Measurements from ENCODE around the gene PHACTR3.

DNA sequence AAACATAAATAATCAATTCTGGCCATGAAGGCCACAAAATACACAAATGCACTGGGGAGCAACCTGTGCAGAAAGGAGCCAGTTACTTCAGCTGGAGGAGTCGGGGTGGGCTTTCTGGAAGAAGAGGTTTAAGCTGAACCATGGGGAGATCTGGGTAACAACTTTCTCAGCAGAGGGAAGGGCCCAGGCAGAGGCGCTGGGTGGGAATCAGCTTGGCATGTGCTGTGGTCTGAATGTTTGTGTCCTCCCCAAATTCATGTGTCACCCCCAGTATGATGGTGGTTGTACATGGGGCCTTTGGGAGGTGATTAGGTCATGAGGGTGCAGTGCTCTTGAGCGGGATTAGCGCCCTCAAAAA lies 221.2 kb downstream of the PHACTR3 start:
- no peak for TF ChIP-seq POLR2AphosphoS5 (IDR thresholded peaks at IDR 0.05)
- TF ChIP-seq, protein P1, sequence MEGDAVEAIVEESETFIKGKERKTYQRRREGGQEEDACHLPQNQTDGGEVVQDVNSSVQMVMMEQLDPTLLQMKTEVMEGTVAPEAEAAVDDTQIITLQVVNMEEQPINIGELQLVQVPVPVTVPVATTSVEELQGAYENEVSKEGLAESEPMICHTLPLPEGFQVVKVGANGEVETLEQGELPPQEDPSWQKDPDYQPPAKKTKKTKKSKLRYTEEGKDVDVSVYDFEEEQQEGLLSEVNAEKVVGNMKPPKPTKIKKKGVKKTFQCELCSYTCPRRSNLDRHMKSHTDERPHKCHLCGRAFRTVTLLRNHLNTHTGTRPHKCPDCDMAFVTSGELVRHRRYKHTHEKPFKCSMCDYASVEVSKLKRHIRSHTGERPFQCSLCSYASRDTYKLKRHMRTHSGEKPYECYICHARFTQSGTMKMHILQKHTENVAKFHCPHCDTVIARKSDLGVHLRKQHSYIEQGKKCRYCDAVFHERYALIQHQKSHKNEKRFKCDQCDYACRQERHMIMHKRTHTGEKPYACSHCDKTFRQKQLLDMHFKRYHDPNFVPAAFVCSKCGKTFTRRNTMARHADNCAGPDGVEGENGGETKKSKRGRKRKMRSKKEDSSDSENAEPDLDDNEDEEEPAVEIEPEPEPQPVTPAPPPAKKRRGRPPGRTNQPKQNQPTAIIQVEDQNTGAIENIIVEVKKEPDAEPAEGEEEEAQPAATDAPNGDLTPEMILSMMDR (IDR thresholded peaks at IDR 0.05): no peak
- no peak for TF ChIP-seq EP300 (IDR thresholded peaks at IDR 0.05)

Data from suprapubic skin (tissue), 4 donors.